ENCODE results near the gene BCL2L2.

The BCL2L2 gene

DNA sequence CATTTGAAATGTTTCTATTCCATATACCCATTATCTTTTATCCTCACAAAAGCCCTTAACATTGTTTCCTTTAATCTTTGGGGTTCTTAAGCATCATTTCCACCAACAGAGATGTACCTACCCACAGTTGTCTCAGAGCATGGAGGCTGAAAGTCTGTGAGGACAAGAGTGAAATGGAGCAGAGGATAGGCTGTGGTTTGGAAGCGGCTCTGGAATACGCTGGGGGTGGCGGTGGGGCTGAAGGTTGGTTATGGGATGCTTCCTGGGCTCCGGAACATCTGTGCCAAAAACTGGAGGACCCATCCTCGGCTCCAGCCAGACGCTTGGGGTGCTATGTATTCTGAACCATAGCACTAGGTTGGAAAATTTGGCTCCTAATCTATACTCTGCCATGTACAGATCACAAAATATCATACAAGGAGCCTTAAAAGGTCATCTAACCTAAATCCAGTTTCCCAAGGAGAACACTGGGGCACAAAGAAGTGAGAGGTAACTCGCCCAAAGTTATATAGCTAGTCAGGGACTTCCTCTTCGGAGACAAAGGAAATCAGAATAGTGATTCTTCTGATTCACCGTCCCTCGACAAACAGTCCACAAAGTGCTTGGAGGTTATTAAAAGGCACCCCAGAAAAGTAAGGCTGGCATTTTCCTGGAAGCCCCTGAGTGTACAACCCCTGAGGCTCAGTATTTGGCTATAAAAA lies 6.5 kb upstream of the BCL2L2 start:
- DNase-seq, result no peak

DNA sequence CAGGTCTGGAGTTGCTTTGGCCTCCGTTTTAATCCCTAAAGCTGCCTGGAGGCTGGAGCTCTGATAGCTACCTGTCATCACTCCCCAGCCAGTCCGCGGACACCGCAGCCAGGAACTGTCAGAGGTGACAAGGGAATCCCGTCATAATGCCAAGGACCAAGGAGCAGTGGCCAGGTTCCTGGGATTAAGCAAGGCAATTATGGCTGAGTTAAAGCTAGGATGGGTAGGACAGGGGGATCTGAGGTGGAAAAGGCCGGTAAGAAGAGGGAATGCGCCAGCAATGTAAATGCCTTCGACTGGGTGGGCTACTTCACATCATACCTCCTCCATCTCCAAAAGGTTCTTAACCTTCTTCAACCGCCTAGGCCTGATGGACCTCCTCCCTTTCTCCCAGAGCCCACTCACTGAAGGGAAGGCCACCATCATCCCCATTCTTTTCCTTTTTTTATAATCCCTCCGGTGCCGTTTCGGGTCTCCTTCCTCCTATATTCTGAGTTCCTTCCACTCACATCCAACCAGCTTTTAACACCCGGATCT lies 5.9 kb upstream of the BCL2L2 start:
- no peak for DNase-seq

DNA sequence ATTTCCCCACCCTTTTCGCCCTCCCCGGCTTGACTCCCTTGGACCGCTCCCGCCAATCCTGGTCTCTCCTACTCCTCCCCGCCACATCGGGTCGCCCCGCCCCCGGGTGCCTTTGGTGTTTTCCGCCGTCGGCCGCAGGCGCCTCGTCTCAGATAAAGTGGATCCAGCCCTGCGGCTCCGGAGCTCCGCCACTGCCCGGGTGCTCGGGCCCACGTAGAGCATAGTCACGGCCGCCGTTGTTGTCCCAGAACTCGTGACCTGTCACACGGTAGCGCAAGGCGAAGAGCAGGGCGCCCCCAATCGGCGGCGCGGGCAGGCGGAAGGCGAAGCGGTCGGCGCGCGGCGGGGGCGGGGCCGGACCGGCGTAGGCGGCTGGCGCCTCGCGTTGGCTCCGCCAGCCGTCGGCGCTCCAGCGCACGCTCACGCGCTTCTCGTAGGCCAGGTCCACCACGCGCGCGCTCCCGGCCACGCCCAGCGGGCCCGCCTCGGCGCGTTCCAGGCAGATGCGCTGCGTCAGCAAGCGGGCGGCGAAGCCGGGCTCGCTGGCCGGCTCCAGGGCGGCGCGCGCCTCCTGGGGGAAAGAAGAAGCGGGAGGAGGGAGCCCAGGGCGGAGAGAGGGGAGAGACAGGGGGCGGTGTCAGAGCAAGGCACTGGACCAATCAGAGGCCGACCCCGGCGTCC lies 5.2 kb upstream of the BCL2L2 start:
- peak; percentile 89 for DNase-seq

DNA sequence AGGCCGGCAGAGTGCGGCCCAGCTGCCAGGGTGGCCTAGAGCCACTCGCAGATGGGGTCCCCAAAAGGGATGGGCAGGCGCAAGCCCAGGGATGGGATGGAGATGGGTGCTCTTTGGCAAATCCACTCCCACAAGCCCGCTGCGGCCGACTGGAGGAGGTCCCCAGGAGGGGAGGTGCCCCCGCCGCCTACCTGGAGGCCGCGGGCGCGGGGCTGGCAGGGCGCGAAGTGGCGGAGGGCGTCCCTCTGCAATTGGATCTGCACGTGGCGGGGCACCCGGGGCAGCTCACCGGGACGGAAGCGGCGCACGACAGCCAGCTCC lies 4.7 kb upstream of the BCL2L2 start:
- DNase-seq, result peak; percentile 83

DNA sequence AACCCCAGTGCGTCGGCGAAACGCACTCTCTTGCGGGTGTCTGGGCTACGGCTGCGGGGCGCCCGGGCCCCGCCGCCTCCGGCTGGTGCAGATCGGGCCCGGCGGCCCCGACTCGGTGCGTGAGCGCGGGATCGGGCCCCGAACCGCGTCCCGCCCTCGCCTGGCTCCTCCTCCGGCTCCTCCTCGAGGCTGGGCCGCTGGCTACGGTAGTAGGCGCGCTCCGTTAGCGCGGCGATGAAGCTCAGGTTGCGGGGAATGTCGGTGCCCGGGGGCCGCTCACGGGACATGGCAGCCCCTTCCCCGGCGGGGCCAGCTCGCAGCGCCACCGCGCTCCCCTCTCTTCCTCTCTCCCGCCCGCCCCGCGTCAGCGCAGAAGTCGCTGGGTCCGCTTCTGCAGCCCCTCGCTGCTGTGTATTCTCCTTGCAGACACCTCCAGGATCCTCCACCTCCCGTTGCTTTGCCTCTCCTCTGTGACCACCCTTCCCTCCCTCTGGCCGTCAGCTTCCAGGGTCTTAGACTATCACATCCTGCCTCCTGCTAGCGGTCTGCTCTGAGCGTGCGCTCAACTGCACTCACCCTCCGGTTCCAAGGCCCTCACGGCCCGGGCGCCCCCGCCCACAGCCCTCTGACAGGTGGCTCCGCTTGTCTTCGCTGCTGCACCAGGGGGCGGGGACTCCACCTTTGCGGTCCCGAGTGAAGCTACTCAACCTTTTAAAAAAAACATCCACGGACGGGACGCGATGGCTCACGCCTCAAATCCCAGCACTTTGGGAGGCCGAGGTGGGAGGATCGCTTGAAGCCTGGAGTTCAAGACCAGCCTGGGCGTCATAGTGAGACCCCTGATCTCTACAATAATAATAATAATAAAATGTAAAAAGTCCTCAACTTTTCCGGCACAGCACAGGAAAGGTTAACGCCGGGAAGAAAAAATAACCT lies 4.1 kb upstream of the BCL2L2 start, which contains the start of gene PPP1R3E:
Gene PPP1R3E, minus strand, starts transcription at position 570 of the 936 bp plus-strand sequence. Its CDS starts 283 bp downstream, at position 287.
- peak; percentile 53 for DNase-seq

DNA sequence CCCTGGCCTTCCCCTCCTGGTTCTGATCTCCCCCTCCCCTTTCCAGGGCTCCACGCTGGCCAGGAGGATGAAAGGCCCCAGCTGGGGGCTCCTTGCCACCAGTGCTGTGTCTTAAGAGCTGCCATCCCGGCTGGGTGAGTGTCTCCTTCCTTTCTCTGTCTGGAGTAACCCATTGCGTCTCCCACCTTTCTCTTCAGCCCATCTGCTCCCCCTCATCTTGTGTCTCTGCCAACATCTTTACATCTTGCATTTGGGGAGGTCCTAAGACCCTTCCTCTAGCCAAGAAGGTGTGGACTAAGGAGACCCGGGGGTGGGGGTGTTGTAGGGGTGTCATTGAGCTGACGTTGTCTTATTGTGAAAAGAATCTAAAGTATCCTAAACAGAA lies 505 bp downstream of the BCL2L2 start:
- no peak for DNase-seq

DNA sequence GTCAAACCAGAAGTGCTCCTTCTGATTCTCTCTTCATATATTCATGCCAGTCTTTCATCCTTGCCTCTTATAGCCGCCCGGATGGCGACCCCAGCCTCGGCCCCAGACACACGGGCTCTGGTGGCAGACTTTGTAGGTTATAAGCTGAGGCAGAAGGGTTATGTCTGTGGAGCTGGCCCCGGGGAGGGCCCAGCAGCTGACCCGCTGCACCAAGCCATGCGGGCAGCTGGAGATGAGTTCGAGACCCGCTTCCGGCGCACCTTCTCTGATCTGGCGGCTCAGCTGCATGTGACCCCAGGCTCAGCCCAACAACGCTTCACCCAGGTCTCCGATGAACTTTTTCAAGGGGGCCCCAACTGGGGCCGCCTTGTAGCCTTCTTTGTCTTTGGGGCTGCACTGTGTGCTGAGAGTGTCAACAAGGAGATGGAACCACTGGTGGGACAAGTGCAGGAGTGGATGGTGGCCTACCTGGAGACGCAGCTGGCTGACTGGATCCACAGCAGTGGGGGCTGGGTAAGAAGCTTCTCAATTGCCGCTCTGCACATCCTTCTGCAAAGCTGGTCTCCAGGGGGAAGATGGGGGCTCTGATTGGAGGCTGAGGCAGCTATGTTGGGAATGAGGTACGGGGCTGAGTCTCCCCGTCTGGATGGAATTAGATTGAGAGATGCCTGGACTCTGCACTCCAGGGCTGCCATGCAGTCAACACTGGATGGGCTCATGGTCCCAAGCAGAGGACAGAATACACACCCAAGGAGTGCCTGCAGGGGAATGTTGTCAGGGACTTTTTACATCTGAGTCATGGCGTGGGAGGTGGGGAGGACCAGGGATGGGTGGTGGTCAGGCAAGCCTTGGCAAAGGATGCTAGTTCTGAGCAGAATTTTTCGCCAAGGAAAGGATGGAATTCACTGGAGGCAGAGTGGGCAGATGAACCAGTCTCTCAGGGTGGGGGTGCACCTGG lies 1.3 kb downstream of the BCL2L2 start:
- DNase-seq, result no peak

DNA sequence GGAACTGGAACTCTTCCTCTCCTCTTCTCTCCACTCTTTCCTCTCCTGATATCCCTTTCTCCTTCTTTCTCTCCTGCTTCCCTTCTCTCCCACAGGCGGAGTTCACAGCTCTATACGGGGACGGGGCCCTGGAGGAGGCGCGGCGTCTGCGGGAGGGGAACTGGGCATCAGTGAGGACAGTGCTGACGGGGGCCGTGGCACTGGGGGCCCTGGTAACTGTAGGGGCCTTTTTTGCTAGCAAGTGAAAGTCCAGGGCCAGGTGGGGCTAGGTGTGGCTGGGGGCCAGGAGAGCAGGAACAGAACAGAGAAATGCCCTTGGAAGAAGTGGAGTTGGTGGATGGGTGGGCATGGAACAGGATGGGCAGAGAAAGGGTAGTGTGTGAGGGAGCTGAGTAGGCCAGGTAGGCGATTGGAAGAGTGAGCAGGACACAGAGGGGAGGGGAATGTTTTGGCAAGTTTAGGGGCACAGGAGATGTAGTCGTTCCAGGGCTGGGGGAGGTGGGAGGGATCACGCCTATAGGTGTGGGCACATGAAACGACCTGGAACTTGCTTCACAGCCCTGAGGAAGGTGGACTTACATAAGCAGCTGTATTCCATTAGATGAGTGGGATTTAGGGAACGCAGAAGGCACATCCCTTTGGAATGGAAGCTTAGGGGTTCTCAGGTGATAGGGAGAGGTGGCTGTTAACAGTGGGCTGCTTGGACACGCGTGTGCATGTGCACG lies 2.2 kb downstream of the BCL2L2 start:
- DNase-seq, result no peak

DNA sequence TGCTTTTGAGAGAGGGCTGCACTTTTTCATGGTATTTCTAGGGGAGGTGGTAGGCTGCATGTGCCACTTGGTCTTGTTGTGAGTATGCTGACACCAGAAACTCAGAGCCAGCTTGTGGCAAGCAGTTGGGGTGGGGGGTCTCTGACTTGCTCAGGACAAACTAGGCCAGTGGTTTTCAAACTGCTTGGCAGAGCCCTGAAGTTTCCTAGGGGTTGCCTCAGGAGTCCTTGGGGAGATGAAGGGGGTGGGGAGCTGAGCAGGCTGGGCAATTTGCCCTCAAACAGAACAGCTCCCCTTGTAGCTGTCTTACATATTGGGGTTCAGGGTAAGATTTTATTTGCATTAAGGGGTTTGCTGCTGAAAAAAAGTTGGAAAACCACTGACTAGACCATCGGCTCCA lies 3.9 kb downstream of the BCL2L2 start:
- no peak for DNase-seq

DNA sequence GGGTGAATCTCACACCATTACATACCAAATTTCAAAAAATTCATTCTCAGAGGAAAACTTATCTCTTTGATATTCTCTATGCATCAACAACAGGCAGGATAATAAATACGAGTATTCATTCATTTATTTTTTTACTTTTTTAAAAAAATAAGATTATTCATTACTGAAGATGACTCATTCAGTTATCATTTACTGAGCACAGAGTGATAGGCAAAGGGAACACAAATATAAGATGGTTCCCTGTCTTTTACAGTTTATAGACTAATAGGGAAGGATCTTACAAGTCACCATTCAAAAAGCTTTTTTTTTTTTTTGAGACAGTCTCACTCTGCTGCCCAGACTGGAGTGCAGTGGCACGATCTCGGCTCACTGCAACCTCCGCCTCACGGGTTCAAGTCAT lies 9.7 kb downstream of the BCL2L2 start:
- no peak for DNase-seq

DNA sequence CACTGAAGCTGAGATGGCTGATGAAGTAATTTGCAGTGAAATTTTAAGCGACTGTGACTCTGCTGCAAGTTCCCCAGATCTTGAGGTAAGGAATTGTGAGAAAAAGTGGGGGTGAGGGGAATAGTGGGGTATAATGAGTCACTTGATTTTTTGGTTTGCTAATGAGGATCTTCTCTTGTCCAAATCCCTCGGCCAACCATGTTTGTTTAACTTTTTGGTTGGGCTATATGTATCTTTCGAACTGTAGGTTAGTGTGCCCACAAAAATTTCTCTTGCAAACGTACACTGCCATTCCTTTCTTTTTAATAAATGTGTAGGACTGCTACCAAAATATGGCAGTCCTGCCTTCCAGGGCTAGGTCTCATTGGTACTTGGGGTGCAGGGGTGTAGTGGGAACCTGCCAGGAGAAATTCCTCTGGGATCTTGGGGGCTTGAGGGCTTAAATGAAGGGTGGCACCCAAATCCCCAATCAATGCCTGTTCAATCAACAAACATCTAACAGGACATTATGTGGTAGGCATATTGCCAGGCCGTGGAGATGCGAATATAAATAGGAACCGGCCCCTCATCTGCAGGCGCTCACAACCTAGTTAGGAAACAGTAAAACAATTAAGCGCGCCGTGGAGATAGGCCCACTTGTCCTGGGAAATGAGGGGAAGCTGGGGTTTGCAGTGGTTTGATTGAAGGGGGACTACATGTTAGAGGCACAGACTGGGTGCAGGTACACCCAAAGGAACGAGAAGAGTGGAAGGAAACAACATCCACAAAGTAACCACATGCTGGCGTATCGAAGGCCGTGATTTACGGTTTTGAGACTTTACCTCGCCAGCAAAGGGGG lies 13.3 kb downstream of the BCL2L2 start:
- no peak for DNase-seq

DNA sequence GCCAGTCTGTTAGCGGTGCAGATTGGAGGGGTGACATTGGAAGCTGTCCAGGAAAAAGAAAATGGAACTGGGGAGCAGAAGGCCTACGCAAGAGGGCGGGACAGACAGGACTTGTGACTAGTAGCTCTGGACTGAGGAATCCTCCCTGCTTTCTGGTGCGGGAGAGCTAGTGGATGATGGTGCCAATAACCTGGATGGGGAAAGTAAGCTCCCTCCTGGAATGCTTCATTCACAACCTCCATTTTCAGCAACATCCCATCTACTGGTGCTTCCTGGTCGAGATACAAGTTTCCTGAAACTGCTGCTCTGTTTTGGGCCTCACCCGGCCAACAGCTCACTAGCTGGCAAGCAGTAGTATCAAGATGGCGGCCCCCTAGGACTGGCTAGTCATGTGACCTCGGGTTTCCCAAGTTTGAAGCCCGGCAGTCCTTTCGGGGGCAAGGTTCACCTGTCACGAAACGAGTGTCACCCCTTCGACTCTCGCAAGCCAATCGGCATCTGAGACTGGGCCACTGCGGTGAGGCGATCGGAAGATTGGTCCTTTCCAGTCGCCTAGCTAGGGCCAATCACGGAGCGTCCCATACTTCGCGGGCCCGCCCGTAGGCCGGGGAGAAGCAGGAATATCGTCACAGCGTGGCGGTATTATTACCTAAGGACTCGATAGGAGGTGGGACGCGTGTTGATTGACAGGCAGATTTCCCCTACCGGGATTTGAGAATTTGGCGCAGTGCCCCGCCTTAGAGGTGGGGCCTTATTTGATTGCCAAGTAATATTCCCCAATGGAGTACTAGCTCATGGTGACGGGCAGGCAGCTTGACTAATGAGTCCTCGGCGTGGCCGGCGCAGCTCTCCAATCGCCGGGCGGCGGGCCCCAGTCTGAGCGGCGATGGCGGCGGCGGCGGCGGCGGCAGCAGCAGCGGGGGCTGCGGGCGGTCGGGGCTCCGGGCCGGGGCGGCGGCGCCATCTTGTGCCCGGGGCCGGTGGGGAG lies 14.2 kb downstream of the BCL2L2 start, which contains the start of gene PABPN1:
Gene PABPN1, plus strand, starts transcription at position 874 of the 988 bp plus-strand sequence. Its CDS starts 13 bp downstream, at position 887.
- peak; percentile 99 for DNase-seq

DNA sequence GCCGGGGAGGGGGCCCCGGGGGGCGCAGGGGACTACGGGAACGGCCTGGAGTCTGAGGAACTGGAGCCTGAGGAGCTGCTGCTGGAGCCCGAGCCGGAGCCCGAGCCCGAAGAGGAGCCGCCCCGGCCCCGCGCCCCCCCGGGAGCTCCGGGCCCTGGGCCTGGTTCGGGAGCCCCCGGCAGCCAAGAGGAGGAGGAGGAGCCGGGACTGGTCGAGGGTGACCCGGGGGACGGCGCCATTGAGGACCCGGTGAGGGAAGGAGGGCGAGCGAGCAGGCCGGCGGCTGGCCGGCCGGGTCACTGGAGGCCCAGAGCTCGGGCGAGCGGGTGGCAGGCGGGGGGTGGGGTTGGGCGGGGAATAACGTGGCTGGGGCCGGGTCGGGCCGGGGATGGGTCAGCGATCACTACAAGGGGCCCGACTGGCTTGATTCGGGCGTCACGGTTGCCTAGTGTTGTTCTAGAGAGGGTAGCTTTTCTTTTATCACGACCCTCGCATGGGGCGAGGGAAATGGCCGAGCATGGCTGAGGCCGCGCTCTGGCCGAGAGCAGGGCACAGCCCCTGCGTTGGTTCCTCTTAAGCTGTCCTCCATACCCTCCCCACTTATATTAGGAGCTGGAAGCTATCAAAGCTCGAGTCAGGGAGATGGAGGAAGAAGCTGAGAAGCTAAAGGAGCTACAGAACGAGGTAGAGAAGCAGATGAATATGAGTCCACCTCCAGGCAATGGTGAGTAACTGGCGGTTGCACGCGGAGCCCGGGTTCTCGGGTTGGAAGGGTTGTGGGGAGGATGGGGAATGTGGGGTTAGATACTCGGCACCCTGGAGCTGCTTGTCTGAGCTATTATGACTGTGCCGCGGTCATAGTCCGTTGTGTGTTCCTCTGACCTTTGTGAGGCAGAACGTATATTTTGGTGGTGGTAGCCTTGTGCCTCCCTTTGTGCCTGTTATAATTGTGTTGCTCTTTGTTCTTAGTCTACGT lies 15.2 kb downstream of the BCL2L2 start:
- DNase-seq, result no peak

DNA sequence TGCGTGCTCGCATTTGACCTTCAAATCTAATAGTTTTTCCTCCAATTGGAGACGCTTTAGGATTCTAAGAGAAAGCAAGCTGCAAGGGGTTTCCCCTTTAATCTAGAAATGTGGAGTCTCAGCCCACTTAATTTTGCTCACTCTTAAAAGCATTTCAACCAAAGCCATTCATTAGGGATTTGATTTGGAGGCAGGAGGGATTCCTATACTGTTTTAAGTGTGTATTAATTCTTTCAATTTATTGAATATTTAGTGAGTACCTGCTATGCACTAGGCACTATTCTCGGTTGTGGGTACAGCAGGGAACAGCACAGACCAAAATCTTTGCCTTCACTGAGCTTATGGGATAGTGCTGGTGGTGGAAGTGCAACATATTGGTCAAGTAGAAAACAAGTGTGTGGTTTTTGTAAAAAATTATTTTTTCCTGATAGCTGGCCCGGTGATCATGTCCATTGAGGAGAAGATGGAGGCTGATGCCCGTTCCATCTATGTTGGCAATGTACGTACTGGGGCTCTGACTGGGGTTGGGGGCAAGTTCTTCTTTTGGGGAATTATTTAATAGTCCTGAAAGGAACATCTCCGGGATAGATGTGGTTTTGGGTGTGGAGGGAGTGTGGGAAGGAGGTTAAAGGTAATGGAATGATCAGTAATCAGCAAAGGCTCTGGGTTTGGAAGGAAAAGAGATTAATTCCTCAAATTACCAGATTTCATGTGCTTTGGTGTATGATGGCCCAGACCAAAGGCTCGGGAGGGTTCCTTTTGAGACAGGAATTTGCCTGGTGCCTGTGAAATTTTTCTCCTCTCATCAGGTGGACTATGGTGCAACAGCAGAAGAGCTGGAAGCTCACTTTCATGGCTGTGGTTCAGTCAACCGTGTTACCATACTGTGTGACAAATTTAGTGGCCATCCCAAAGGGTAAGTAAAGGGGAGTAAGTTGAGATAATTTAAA lies 16.2 kb downstream of the BCL2L2 start:
- no peak for DNase-seq

DNA sequence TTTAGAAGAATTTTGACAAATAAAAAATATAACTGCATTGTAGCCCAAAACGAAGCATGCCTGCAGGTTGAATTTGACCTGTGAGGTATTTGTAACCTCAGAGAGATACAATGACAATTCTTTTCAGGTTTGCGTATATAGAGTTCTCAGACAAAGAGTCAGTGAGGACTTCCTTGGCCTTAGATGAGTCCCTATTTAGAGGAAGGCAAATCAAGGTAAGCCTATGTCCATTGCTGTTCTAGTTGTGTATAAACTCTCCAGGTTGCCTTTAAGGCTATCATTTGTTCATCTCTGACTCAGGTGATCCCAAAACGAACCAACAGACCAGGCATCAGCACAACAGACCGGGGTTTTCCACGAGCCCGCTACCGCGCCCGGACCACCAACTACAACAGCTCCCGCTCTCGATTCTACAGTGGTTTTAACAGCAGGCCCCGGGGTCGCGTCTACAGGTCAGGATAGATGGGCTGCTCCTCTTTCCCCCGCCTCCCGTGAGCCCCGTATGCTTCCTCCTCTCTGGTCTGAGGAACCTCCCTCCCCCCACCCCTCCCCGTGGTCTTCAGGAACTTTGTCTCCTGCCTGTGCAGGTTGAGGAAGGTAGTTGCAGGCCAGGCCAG lies 17.3 kb downstream of the BCL2L2 start:
- DNase-seq, result no peak

DNA sequence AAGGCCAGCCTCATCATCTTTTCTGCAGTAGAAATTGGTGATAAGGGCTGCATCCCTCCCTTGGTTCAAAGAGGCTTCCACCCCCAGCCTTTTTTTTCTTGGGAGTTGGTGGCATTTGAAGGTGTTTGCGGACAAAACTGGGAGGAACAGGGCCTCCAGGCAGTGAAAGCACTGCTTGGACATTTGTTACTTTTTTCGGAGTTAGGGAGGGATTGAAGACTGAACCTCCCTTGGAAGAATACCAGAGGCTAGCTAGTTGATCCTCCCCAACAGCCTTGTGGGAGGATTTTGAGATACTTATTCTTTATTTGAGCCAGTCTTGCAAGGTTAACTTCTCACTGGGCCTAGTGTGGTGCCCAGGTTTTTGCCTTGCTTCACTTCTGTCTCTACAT lies 17.8 kb downstream of the BCL2L2 start:
- no peak for DNase-seq

Measured in KG1 (cell line).